Prostate gland (tissue), 2 donors: ENCODE data around the gene TRPV4.

Experiments
- CTCF ChIP-seq, 4 experiments: fragments of 200-600 bp in 2 of 4; fragments of 450-650 bp in 2 of 4; sonication (generic) in 2 of 4; IDR thresholded peaks; 1 replicate in 3 of 4; 2 replicates in 1 of 4; pipeline ENCODE4 v1.5.1; 2016 to 2019; ENCODE audit warnings: antibody characterized with exemption in 4 of 4, mild to moderate bottlenecking in 2 of 4, moderate library complexity in 2 of 4
- POLR2A ChIP-seq: fragments of 450-650 bp; IDR thresholded peaks from one replicate; pipeline ENCODE4 v1.6.1; 2016; ENCODE audit warnings: antibody characterized with exemption, mild to moderate bottlenecking

GRCh38 chr12:109741970-109742703, 91.1 kb downstream of the TRPV4 start:
- TF ChIP-seq CTCF (IDR thresholded peaks at IDR 0.05) (no peak), POLR2A (no peak)
